ENCODE measurements around the gene LRRC45.

The LRRC45 gene

DNA sequence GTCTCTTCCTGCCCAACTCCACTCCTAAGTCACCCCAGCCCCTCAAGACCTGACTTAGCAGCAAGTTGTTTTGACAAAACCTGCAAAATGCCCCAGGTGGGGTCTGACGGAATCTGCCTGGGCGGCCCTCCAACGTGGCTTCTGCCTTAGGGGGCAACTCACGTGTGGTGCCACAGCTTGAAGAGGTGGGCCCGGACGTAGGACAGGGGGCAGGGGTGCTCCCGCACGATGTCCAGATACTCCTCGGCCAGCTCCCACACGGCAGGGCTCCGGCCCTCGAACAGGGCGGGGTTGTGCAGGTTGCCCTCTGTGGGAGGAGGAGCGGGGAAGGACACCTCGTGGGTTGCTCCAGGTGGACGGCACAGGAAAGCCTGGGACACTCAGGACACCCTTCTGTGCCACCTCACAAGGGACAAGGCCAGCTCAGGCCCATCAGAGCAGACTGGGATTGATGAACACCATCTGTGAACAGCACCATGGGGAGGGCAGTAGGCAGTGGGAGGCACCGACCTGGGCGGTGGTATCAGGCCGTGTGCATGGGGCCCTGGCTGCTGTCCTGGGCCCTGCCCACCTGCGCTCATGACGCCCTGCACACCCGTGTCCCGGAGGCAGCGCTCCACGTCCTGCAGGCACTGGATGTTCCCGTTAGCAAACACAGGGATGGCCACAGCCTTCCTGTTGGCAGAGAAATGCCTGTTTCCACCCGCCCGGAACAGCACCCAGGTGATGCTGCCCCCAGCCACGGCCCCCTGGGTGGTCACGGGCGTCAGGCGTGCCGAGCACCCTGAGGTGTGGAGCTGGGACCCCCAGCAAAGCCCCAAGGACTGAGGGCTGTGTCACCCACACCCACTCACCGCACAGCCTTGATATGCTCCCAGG lies 38.2 kb downstream of the LRRC45 start:
- in situ Hi-C loops (cut with MboI; ENCODE audit: low sequenced_read_pairs) = no loop called here

DNA sequence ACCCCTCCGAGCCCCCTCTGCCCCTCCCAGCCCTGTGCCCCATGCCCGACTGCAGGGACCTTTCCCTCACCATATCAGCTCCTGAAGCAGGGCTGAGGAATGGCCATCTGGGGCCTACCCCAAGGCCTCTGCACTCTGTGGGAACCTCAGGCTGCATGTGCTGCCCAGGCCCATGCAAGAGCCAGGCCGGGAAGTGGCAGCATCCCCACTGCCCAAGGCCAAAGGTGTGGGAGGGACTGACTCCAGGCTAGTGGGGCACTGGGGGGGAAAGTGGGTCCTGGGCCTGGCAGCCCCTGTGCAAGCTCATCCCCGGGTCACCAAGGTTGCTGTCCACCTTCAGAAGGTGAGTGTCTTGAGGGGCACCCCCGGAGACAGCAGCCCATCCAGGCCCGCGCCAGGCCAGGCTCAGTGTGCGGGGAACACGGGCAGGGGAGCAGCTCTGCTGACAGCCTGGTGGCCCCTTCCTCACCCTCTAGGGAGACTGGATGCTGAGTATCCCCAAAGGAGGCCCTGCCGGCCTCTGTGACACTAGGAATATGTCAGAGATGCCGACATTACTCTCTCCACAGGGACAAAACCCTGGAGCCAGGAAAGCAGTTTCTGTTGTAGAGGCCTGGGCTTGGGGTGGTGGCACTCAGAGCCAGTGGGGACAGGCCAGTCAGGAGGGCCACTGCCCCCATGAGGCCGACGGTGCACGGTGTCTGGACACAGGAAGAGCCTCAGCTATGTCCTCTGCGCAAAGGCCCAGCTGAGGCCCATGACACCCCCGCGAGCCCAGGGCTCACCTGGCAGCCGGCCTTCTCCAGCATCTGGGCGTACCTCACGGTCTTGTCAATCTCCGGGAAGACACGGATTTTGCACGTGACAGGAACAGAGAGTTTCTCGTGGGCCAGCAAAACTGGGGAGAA lies 39.2 kb downstream of the LRRC45 start:
- in situ Hi-C loops (cut with MboI; ENCODE audit: low sequenced_read_pairs) = no loop called here

- in situ Hi-C loops (cut with MboI; ENCODE audit: low sequenced_read_pairs) = no loop called here
Observed at GRCh38 chr17:82062984-82063368, 39.9 kb downstream of the LRRC45 start.

GRCh38 chr17:82063424-82064415 lies 40.6 kb downstream of the LRRC45 start:
- in situ Hi-C loops (cut with MboI; ENCODE audit: low sequenced_read_pairs) = no loop called here

DNA sequence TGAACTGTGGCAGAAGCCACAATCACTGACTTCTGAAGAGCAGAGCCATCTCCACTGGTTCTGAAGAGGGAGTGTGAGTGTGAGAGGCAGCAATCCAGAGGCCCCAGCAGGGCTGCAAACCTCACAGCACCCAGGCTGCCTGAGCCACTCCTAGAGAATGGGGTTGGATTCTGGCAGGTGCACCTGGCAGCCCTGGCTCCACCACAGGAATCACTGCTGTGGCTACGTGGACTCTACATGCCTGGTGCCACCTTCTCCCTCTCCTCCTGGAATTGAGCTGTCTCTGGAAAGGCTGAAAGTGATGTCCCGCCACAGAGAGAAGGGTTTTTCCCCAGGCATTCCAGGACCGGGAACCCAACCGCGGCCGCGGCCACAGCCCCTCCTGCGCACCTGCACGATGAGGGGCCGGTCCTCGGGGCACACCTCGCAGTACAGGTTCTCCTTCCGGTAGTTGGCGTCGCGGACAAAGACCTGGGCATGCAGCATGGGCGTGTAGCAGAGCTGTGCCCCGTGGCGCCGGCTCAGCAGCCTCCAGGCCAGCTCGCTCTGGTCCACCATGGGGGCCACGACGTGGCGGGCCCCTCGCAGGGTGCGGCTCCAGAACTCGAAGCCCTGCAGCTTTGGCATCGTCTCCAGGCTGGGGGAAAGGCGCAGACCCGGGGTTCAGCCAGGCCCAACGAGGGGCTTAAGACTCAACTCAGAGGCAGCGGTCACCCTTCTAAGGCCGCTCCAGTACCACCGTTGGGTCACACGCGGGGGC lies 41.5 kb downstream of the LRRC45 start:
- in situ Hi-C loops (cut with MboI; ENCODE audit: low sequenced_read_pairs) = no loop called here

- in situ Hi-C loops (cut with MboI; ENCODE audit: low sequenced_read_pairs) = no loop called here
Observed at GRCh38 chr17:82065193-82065637, 42.1 kb downstream of the LRRC45 start.

- in situ Hi-C loops (cut with MboI; ENCODE audit: low sequenced_read_pairs) = no loop called here
Observed at GRCh38 chr17:82065638-82066303, 42.7 kb downstream of the LRRC45 start, which contains the start of gene DUS1L. Gene DUS1L, minus strand, starts transcription at chr17:82065804. Its CDS starts 745 bp downstream, at chr17:82065059.

GRCh38 chr17:82070611-82071010 lies 47.5 kb downstream of the LRRC45 start:
- in situ Hi-C loops (cut with MboI; ENCODE audit: low sequenced_read_pairs) = no loop called here

GRCh38 chr17:82072827-82073226 lies 49.7 kb downstream of the LRRC45 start:
- in situ Hi-C loops (cut with MboI; ENCODE audit: low sequenced_read_pairs) = no loop called here

- in situ Hi-C loops (cut with MboI; ENCODE audit: low sequenced_read_pairs) = no loop called here
Observed at GRCh38 chr17:82073446-82073845, 50.3 kb downstream of the LRRC45 start.

DNA sequence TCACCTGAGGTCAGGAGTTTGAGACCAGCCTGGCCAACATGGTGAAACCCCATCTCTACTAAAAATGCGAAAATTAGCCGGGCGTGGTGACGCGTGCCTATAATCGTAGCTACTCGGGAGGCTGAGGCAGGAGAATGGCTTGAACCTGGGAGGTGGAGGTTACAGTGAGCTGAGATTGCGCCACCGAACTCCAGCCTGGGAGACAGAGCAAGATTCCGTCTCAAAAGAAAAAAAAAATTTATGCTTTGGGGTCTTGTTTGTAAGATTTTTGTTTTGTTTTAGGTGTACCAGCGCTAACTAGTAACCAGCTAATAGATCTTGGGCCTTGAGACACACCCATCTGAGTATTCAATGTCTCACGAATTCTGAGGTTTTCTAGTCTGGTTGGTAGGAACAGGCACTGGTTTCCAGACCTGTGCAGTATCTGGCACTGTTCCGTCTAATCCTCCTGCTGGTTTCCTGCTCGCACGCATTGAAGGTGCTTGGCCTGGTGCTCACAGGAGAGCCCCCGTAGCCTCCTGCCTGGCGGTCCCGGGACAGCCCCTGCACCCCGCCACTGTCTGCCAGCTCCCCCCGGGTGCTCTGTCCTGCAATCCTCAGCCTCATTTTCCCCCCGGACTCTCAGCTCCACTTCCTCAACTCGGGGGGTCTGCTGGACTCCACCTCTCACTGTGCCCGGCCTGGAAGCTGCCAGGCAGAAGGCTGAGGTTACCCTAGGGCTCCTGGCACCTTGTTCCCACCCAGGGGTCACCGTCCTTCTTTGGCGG lies 53.1 kb downstream of the LRRC45 start:
- in situ Hi-C loops (cut with MboI; ENCODE audit: low sequenced_read_pairs) = no loop called here

GRCh38 chr17:82076785-82077591 lies 53.9 kb downstream of the LRRC45 start:
- in situ Hi-C loops (cut with MboI; ENCODE audit: low sequenced_read_pairs) = no loop called here

- in situ Hi-C loops (cut with MboI; ENCODE audit: low sequenced_read_pairs) = no loop called here
Observed at GRCh38 chr17:82077617-82078358, 54.7 kb downstream of the LRRC45 start.

- in situ Hi-C loops (cut with MboI; ENCODE audit: low sequenced_read_pairs) = no loop called here
Observed at GRCh38 chr17:82078433-82078832, 55.3 kb downstream of the LRRC45 start.

DNA sequence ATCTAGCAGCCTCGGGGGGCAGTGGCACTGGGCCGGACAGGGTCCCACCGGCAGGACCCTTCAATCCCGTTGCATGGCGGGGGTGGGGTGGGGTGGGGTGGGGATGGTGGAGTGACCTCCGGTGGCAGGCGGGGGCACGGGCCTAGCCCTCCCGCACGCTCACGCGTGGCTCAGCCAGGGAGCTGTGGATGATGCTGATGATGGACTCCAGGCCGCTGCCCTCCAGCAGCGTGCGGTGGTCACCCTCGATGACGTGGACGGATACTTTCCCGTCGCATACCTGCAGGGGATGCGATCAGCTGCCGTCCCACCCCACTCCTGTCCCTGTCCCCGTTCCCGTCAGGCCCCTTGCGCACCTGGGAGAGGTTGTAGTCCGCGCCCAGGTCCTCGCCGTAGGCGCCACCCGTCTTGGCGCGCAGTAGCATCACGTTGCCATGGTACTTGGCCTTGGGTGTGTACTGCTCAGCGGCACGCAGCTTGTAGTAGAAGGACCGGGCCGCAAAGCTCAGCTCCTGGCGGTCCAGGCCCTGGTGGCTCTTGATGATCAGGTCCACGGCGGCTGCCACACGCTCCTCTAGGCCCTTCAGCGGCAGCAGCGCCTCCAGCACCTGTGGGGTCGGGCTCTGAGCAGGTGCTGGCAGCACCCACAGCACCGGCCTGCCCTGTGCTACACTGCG lies 56.0 kb downstream of the LRRC45 start:
- in situ Hi-C loops (cut with MboI; ENCODE audit: low sequenced_read_pairs) = no loop called here

DNA sequence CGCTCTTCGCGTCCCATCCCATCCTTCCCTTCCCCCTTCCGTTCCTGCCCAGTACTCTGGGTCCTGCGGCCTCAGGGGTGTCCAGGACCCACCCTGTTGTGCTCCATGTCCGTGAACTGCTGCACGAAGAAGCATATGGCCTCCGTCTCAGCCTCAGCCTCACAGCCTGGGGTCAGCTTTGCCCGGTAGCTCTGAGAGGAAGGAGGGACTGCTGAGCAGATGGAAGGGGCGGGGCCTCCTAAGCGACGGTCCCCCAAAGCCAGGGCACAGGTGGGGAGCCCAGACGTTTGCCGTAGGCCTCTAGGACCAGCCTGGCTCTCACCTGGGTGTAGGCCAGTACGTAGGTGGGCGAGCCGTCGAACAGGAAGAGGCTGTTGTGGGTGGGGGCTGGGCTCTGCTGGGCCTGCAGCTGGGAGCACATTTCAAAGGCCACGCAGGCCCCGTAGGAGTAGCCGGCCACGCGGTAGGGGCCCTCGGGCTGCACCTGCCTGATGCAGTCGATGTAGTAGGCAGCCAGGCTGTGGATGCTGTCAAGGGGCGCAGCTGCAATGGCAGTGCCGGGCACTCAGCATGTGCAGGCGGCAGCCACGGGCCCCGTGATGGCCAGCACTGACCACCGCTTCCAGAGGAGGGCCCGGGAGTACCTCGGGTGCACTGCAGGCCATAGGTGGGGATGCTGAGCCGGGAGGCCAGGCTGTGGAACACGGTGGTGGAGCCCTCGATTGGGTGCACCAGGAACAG lies 57.1 kb downstream of the LRRC45 start:
- in situ Hi-C loops (cut with MboI; ENCODE audit: low sequenced_read_pairs) = no loop called here

All from hTERT RPE-1 (cell line).